Gastroesophageal sphincter (tissue), 4 donors: Measurements from ENCODE around the gene NEK6. TPM values are rescaled to one million over a fixed set of nuclear protein-coding genes. Genes with fewer than 3 reads are reported as not detected.

Experiments used
- ATAC-seq: fragments of 150-250 bp; one replicate; pipeline ENCODE4 v1.9.1; 2016; ENCODE audit warnings: mild to moderate bottlenecking, moderate library complexity
- H3K27ac ChIP-seq, 4 donors: fragments of 200-600 bp; sonication (generic) in 3 of 4; 1 replicate in 3 of 4; 2 replicates in 1 of 4; pipeline ENCODE4 v1.5.1; 2016 to 2019
- H3K27me3 ChIP-seq: fragments of 200-600 bp; sonication (generic); one replicate; pipeline ENCODE4 v1.5.1; 2019
- H3K36me3 ChIP-seq, 2 donors: fragments of 200-600 bp; sonication (generic); one replicate each; pipeline ENCODE4 v1.5.1; 2019; ENCODE audit warnings: control low read depth in 1 of 2
- H3K4me1 ChIP-seq, 3 donors: fragments of 200-600 bp; sonication (generic); 1 replicate in 2 of 3; 2 replicates in 1 of 3; pipeline ENCODE4 v1.5.1; 2016 to 2019; ENCODE audit warnings: control low read depth in 2 of 3
- H3K4me3 ChIP-seq, 2 donors: fragments of 200-600 bp; sonication (generic); one replicate each; pipeline ENCODE4 v1.5.1; 2019; ENCODE audit warnings: mild to moderate bottlenecking in 1 of 2, moderate library complexity in 1 of 2
- H3K9me3 ChIP-seq, 3 donors: fragments of 200-600 bp; sonication (generic); one replicate each; pipeline ENCODE4 v1.5.1; 2017 to 2019; ENCODE audit warnings: control low read depth in 2 of 3
- EP300 ChIP-seq: sonication (generic); formaldehyde crosslinking; IDR thresholded peaks from one replicate; pipeline ENCODE4 v1.6.1; 2017; ENCODE audit warnings: antibody characterized with exemption, mild to moderate bottlenecking
- POLR2A ChIP-seq, 2 donors: fragments of 450-650 bp; IDR thresholded peaks; one replicate each; pipeline ENCODE4 v1.6.1; 2017; ENCODE audit warnings: antibody characterized with exemption in 2 of 2, mild to moderate bottlenecking in 2 of 2, moderate library complexity in 1 of 2
- POLR2AphosphoS5 ChIP-seq: sonication (generic); formaldehyde crosslinking; IDR thresholded peaks from one replicate; pipeline ENCODE4 v1.6.1; 2017; ENCODE audit warnings: antibody characterized with exemption
- WGBS, 2 donors: methylation state at CpG; one replicate each; pipeline ENCODE4 v1.1.5; 2018; ENCODE audit warnings: low coverage in 1 of 2; 5-methylcytosine and 5-hydroxymethylcytosine counted together
- total RNA-seq, 4 donors: library from RNA; depleted of rRNA; stranded (reverse); fragments of >200 nt; gene quantifications; one replicate each; pipeline ENCODE4 v1.1.0, GENCODE V29; 2016
- TF ChIP-seq, protein P1 (sequence below), 4 experiments: fragments of 200-600 bp in 2 of 4; fragments of 450-650 bp in 2 of 4; sonication (generic) in 1 of 4; IDR thresholded peaks; one replicate each; pipeline ENCODE4 v1.5.1; 2017 to 2019; ENCODE audit warnings: antibody characterized with exemption in 4 of 4, mild to moderate bottlenecking in 2 of 4, moderate library complexity in 2 of 4

NEK6 gene
- total RNA-seq, 4 donors from 2014 or later: 13.2 to 31.7 (median 19.3) TPM

DNA sequence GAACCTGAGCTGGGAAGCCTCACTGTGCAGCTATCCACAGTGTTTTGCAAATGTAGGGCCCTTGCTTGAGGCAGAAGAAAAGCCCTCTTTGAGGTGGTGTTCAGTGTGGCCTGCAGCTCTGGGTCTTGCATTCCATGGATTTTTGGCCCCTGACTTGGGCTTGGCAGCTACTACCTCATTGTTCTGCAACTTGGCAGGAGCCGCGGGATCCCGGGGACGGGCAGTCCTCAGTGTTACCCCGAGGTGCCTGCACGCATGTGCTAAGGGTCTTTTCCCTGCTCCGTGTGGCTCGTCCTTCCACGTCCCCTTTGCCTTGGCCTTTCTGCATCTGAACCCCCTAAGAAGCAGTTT is 39.8 kb downstream of the NEK6 start:
- H3K27ac ChIP-seq: peak overlapping the region in 3 of 4 donors; percentile 55 to 71 (median 68)
- H3K4me1 ChIP-seq: peaks cover 0 to 84% (median 38%) of the 10 kb centered on the region in 3 donors
- WGBS, 2 donors: 0 to 16% methylated on average over 3 to 5 of the region's 9 CpGs

DNA sequence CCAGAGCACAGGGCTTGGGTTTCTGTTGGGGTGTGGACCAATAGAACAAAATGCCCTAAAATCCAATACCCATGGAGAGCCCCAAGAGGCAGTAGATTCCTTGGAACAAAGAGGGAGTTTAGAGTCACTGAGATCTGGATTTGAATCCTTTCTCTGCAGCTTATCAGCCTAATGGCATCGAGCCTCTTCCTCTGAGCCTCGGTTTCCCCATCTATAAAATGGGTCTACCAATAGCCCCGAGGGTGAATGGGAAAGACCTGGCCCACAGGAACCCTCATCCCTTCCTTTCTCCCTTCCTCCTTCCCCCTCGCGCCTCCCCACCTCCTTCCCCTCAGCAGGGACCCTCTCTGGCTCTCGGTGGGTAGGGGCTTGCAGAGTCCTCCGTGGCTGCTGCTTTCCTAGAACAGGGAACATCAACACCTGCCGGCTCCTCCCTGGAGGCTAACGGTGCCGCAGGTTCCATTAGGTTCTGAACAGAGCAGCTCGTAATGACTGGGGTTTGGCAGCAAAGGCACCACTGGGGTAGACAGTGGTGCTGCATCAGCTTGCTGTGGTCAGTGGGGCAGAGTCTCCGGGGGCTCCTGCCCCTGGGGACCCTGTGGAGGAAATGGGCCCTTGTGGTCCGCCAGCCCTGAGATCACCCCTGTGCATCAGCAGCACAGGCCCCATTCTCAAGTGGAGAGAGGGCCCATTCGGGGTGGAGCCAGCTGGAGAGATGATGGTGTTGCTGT is 40.3 kb downstream of the NEK6 start:
- peak overlapping the region in 3 of 4 donors; percentile 55 to 71 (median 68) for H3K27ac ChIP-seq
- no peak for TF ChIP-seq POLR2AphosphoS5
- H3K9me3 ChIP-seq: no peaks in the 10 kb centered on the region
- H3K27me3 ChIP-seq: no peaks in the 10 kb centered on the region
- 70% methylated on average over 4 of the region's 14 CpGs; no CpG with 5 or more reads in 1 of the 2 donors for WGBS, 2 donors
- H3K4me1 ChIP-seq: peaks cover 0 to 78% (median 36%) of the 10 kb centered on the region in 3 donors
- H3K36me3 ChIP-seq: peaks cover 0 to 15% of the 10 kb centered on the region in 2 donors
- no peak overlapping the region for H3K4me3 ChIP-seq
- no peak for ATAC-seq

More for the DNA sequence above, 39.8 kb downstream of the NEK6 start:
- no peak overlapping the region for H3K4me3 ChIP-seq
- peaks cover 0 to 9% of the 10 kb centered on the region in 2 donors for H3K36me3 ChIP-seq
- H3K9me3 ChIP-seq: no peaks in the 10 kb centered on the region
- ATAC-seq: peak; percentile 83
- no peaks in the 10 kb centered on the region for H3K27me3 ChIP-seq
- no peak for TF ChIP-seq EP300
- peak; percentile 74 for TF ChIP-seq POLR2AphosphoS5

DNA sequence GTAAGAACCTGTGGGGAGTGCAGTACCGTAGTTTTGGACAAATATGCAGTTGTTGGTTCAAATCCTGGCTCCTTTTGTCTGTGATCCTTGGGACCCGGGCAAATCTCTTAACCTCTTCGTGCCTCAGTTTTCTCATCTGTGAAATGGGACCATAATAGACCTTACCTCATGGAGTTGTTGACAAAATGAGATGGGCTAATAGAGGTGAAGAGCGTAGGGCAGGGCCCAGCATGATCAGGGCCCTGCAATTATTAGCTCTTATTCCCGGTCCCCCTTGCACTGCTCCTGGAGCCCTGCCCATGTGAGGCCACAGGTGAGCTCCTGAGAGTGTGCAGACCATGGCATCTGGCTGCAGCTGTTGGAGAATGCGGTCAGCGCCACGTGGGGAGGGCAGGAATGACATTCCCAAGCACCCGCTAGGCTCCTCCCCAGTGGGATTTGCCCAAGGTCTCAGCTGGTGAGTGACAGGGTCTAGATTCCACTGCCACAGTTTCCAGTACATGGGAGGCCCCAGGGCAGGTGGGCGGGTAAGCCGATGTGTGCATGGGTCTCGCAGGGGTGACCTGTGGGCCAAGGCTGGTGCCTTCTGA is 41.0 kb downstream of the NEK6 start:
- Histone ChIP-seq H3K27me3 (no peaks in the 10 kb centered on the region), H3K4me3 (no peak overlapping the region), H3K4me1 (peaks cover 0 to 71% (median 33%) of the 10 kb centered on the region in 3 donors), H3K27ac (peak overlapping the region in 3 of 4 donors; percentile 55 to 71 (median 68)), H3K36me3 (peaks cover 0 to 21% of the 10 kb centered on the region in 2 donors), H3K9me3 (no peaks in the 10 kb centered on the region)
- no peak for ATAC-seq
- no peak for TF ChIP-seq EP300
- no peak for TF ChIP-seq POLR2AphosphoS5
- 94% methylated on average over 3 of the region's 12 CpGs; no CpG with 5 or more reads in 1 of the 2 donors for WGBS, 2 donors

DNA sequence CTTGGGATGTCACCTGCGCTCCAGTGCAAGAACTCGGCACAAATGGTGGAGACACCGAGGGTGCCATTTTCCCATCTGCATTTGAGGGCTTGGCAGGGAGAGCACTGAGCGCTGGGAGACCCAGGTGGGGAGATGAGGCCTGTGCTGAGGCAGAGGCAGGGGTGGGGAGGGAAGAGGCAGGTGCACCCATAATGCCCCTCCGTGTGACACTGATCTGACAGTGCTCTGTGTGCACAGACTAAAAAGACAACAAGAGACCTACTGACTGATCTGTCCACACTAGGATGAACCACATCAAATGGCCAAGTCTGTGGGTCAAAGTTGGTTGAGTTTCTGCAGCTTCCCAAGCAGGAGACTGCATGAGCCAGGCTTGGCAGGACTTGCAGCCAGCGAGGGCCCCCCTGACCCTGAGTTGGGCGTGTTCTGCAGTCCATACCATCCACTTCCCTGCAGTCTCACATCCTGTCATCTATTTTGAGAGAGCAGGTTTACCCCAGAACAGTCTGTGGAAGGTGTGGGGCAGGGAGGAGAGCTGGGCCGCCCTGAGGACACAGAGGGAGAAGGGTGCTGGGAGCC is 41.9 kb downstream of the NEK6 start:
- Histone ChIP-seq H3K27me3 (no peaks in the 10 kb centered on the region), H3K27ac (peak overlapping the region in 2 of 4 donors; percentile 10 to 68), H3K4me1 (peaks cover 0 to 63% (median 33%) of the 10 kb centered on the region in 3 donors), H3K9me3 (no peaks in the 10 kb centered on the region), H3K36me3 (peaks cover 0 to 30% of the 10 kb centered on the region in 2 donors), H3K4me3 (no peak overlapping the region)
- no peak for TF ChIP-seq POLR2A (IDR thresholded peaks at IDR 0.05)
- no peak for TF ChIP-seq POLR2AphosphoS5
- TF ChIP-seq EP300: no peak
- TF ChIP-seq, protein P1, sequence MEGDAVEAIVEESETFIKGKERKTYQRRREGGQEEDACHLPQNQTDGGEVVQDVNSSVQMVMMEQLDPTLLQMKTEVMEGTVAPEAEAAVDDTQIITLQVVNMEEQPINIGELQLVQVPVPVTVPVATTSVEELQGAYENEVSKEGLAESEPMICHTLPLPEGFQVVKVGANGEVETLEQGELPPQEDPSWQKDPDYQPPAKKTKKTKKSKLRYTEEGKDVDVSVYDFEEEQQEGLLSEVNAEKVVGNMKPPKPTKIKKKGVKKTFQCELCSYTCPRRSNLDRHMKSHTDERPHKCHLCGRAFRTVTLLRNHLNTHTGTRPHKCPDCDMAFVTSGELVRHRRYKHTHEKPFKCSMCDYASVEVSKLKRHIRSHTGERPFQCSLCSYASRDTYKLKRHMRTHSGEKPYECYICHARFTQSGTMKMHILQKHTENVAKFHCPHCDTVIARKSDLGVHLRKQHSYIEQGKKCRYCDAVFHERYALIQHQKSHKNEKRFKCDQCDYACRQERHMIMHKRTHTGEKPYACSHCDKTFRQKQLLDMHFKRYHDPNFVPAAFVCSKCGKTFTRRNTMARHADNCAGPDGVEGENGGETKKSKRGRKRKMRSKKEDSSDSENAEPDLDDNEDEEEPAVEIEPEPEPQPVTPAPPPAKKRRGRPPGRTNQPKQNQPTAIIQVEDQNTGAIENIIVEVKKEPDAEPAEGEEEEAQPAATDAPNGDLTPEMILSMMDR (IDR thresholded peaks at IDR 0.05): no peak
- no peak for ATAC-seq
- WGBS, 2 donors: 60% methylated on average over 5 of the region's 8 CpGs; no CpG with 5 or more reads in 1 of the 2 donors

DNA sequence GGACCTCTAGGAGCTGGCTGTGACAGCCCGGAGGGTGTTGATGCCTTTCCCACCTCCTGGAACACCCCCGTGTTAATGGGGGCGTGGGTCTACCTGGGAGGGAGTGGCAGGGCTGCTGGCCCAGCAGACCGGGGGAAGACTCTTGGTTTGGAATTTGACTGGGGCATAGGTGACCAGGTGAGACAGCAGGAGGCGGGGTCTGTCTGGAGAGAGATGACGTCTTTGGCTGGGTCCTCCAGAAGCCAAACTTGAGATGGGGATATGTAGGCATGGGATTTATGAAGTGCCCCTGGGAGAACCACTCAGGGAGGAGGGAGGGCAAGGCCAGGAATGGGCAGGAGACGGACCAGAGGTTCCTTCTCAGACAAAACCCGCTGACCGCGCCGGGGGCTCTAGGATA is 42.6 kb downstream of the NEK6 start:
- H3K9me3 ChIP-seq: no peaks in the 10 kb centered on the region
- H3K27ac ChIP-seq: peak overlapping the region in 2 of 4 donors; percentile 10 to 68
- TF ChIP-seq EP300: no peak
- TF ChIP-seq POLR2AphosphoS5: no peak
- no peak for TF ChIP-seq POLR2A (IDR thresholded peaks at IDR 0.05)
- TF ChIP-seq, protein P1 (IDR thresholded peaks at IDR 0.05): no peak
- H3K4me3 ChIP-seq: no peak overlapping the region
- no peak for ATAC-seq
- H3K4me1 ChIP-seq: peaks cover 0 to 56% (median 26%) of the 10 kb centered on the region in 3 donors
- WGBS, 2 donors: 50% methylated on average over 1 of the region's 11 CpGs; no CpG with 5 or more reads in 1 of the 2 donors
- no peaks in the 10 kb centered on the region for H3K27me3 ChIP-seq
- peaks cover 0 to 32% of the 10 kb centered on the region in 2 donors for H3K36me3 ChIP-seq

DNA sequence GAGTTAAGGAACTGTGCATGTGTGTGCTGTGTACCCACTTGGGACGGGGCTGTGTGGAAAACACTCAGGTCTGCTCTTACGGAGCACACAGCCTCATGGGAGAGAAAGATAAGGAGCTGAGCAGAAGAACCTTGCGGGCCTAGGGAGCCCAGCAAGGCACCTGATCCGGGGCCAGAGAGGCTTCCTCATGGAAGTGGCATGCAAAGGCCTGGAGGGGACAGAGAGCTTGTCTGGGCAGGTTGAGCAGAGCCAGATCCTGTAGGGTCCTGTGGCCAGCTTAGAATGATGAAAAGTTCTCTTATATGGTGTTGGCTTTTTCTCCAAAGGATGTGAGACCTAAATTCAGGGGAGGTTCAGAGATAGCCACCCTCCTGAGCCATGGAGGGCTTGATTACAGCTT is 45.2 kb downstream of the NEK6 start:
- TF ChIP-seq POLR2AphosphoS5: no peak
- TF ChIP-seq, protein P1 (IDR thresholded peaks at IDR 0.05): no peak
- Histone ChIP-seq H3K27me3 (no peaks in the 10 kb centered on the region), H3K4me3 (no peak overlapping the region), H3K4me1 (peaks cover 0 to 43% (median 1%) of the 10 kb centered on the region in 3 donors), H3K36me3 (peaks cover 0 to 41% of the 10 kb centered on the region in 2 donors), H3K9me3 (no peaks in the 10 kb centered on the region), H3K27ac (no peak overlapping the region)
- no peak for ATAC-seq
- WGBS, 2 donors: no CpG with 5 or more reads among the region's 4 CpGs
